DND-41 (cell line): ENCODE results near the gene DCC.

Experiments
- EZH2 ChIP-seq: IDR thresholded peaks from 3 replicates; pipeline ENCODE4 v1.6.1; 2012; ENCODE audit warnings: borderline replicate concordance, low read depth, mild to moderate bottlenecking, moderate library complexity, low read length, inconsistent platforms; ENCODE audit not compliant: severe bottlenecking
- TF ChIP-seq, protein P1 (sequence below): IDR thresholded peaks from 2 replicates; pipeline ENCODE4 v1.5.1; 2012; ENCODE audit warnings: borderline replicate concordance, low read length, moderate library complexity, mild to moderate bottlenecking; ENCODE audit not compliant: poor library complexity, severe bottlenecking; ENCODE audit errors: extremely low read depth

DNA sequence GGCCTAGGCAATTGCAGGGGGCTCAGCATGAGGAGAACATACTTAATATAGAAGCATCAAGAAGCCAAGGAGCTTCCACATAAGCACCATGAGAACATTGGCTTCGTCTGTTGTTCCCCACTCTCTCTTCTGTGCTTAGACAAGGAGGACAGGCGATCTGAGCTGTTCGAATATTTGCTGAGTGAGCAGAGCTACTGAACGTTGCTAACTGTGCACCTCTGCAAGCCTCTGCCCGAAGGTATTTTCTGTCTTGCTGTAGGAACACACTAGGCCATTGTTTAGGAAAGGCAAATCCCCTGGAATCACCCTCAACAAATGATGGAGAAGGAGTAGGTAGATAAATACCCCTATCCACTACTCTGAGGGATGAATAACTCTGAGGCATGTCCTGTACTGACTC lies 813.8 kb downstream of the DCC start:
- TF ChIP-seq, protein P1, sequence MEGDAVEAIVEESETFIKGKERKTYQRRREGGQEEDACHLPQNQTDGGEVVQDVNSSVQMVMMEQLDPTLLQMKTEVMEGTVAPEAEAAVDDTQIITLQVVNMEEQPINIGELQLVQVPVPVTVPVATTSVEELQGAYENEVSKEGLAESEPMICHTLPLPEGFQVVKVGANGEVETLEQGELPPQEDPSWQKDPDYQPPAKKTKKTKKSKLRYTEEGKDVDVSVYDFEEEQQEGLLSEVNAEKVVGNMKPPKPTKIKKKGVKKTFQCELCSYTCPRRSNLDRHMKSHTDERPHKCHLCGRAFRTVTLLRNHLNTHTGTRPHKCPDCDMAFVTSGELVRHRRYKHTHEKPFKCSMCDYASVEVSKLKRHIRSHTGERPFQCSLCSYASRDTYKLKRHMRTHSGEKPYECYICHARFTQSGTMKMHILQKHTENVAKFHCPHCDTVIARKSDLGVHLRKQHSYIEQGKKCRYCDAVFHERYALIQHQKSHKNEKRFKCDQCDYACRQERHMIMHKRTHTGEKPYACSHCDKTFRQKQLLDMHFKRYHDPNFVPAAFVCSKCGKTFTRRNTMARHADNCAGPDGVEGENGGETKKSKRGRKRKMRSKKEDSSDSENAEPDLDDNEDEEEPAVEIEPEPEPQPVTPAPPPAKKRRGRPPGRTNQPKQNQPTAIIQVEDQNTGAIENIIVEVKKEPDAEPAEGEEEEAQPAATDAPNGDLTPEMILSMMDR = no peak
- no peak for TF ChIP-seq EZH2
